HG03342 (cell line): ENCODE measurements around the gene TPSD1.
"Not testable (repeated sequence)": the region's sequence is repeated elsewhere in the genome, so short reads cannot be mapped to it uniquely, and the experiment has no call there.

Experiments
- ATAC-seq: cut with Tn5 transposase; IDR thresholded peaks from one replicate; pipeline ENCODE4 v1.9.1; 2021; ENCODE audit warnings: mild to moderate bottlenecking, moderate library complexity; ENCODE audit not compliant: unreplicated experiment

The TPSD1 gene

DNA sequence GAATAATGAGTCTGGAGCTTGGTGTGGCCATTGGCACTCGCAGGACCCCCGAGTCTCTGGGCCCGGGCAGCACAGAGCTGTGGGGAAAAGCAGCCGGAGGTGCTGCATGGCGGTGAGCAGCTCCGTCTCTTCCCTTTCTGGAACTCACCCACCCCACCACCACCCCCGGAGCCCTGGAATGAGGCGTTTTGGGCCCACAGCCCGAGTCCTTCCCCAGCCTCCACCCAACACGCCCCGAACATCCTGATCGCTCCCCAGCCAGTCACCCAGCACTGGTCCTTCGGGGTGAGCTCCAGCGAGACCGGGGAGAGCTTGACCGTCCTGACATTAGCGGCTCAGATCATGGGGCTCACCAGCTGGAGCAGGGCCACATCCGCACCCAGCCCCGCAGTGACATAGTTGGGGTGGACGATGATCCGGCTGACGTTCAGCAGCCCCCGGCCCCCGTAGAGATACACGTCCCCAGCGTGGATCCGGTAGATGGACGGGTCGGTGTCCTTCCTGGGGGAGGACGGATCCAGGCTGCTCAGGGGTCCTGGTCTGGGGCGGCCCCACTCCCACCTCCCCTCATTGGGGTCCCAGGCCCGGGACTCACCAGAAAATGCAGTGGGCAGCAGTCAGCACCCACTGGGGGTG, 6.5 kb downstream of the TPSD1 start:
- no peak for ATAC-seq

DNA sequence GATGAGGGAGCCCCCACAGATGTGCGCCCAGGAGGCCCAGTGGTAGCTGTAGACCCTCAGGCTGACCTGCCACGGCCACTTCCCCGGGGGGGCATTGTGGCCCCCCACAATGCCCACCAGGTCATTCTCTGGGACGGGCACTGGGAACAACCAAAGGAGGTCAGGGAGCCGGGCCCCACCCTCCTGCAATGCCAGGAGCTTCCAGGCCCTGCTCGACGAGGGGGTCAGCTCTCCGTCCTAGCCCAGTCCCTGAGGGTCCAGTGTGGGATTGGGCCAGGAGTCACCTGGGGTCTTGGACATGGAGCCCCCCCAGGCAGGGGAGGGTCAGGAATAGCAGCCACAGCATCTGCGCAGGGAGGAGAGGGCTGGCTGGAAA, 7.0 kb downstream of the TPSD1 start:
- ATAC-seq = no peak

GRCh38 chr16:1263591-1264344, 7.9 kb downstream of the TPSD1 start:
- ATAC-seq = no peak

- no peak for ATAC-seq
Measured at GRCh38 chr16:1264345-1265089, 8.6 kb downstream of the TPSD1 start.

- ATAC-seq = no peak
Measured at GRCh38 chr16:1265090-1265630, 9.3 kb downstream of the TPSD1 start.

GRCh38 chr16:1265826-1266225, 10.0 kb downstream of the TPSD1 start:
- ATAC-seq = no peak

DNA sequence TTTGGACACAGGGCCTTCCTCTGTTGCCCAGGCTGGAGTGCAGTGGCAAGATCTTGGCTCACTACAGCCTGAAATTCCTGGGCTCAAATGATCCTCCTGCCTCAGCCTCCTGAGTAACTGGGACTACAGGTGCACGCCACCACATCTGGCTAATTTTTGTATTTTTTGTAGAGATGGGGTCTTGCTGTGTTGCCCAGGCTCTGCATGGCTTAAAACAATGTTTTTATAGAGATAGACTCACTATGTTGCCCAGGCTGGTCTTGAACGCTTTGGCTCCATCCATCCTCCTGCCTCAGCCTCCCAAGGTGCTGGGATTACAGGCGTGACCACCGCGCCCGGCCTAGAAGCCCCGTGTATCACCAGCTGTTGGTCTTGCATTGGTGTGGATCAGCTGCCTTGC, 13.5 kb downstream of the TPSD1 start:
- not testable (repeated sequence) for ATAC-seq

DNA sequence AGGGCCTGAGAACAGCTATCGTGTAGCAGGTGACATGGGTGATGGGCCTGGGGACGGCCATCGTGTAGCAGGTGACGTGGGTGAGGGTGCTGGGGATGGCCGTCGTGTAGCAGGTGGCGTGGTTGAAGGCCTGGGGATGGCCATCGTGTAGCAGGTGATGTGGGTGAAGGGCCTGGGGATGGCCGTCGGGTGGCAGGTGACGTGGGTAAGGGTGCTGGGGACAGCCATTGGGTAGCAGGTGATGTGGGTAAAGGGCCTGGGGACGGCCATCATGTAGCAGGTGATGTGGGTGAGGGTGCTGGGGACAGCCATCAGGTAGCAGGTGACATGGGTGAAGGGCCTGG, 15.5 kb downstream of the TPSD1 start:
- no peak for ATAC-seq

GRCh38 chr16:1271724-1272413, 16.0 kb downstream of the TPSD1 start:
- not testable (repeated sequence) for ATAC-seq

DNA sequence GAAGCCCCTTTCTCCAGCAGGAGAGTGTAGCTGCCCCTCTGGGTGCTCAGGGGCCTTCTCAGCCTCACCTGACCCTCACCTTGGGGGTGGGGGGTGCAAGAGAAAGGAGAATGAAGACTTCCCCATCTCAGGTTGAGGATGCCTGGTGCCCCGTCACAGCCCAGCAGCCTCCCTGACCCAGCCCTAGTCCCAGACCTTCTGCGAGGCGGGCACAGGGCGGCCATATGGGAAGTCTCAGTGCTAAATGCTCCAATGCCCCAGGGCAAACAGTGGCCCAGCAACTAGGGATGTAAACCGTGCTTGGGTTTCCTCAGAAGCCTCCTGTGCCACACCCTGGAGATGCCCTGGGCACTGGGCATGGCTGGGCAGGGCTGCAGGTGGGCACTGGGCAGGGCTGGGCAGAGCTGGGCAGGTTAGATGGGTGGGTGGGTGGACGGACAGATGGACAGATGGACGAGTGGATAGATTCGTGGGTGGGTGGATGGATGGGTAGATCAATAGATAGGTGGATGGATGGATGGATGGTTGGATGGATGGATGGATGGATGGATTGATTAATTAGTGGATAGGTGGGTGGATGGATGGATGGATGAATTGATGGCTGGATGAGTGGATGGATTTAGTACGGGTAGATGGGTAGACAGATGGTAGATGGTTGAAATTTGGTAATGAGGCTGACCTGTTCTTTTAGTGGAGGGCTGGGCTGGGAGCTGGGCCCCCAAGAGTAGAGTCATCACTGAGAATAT, 16.8 kb downstream of the TPSD1 start:
- no peak for ATAC-seq

DNA sequence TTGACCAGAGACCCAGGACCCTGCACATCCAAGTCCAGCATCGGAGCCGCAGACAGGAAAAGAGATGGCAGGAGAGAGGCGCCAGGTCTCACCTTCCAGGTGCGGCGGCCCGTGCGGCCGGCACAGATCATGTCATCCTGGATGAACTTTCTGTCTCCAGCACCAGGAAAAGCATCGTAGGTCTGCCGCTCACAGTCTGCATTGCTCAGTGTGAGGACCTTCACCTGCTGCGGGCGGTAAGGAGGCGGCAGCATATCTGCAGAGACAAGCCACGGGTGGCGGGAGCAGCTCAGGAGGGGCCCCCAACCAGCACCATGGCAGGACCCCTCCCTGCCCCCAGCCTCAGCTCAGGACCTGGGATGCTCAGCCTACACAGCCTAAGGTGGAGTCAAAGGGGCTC, 17.9 kb downstream of the TPSD1 start:
- ATAC-seq = no peak

DNA sequence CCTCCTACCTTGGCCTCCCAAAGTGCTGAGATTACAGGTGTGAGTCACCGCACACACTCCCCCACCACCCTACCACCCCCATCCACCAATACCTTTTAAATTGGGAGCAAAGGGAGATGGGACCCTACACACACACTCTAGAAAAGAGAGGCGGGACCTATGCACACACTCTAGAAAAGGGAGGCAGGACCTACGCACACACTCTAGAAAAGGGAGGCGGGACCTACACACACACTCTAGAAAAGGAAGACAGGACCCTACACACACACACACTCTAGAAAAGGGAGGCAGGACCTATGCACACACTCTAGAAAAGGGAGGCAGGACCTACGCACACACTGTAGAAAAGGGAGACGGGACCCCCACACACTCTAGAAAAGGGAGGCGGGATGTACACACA, 18.9 kb downstream of the TPSD1 start:
- ATAC-seq = no peak

DNA sequence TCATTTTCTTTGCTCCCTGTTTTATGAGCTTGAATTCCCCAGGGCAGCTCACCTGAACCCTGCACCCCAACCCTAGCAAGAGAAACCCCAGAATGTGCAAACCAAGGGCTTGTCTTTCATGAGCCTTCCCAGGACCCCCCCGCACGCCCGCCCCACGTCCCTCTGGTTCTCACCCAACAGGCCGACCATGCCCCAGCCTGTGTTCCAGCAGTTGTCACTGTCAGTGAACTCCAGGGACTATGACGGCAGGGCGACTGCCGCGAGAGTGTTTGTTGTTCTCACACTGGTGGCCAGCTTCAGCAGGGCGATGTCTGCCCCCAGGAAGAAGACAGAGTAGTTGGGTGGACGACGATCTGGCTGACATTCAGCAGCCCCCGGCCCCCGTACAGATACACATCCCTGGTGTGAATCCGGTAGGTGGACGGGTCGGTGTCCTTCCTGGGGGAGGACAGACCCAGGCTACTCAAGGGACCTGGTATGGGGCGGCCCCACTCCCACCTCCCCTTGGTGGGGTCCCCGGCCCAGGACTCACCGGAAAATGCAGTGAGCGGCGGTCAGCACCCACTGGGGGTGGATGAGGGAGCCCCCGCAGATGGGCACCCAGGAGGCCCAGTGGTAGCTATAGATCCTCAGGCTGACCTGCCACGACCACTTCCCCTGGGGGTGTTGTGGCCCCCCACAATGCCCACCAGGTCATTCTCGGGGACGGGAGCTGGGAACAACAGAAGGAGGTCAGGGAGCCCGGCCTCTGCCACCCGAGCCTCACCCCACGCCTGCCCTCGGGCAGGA, 20.1 kb downstream of the TPSD1 start:
- ATAC-seq = no peak

DNA sequence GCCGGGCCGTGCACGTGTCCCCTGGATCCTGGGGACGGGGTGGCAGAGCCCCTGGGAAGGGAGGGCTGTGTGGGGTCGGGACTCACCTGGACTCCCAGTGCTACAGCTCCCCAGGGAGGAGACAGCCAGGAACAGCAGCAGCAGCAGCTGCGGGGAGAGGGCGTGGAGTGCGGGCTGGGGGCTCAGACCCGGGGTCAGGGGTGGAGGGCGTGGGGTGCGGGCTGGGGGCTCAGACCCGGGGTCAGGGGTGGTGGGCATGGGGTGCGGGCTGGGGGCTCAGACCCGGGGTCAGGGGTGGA, 20.7 kb downstream of the TPSD1 start:
- ATAC-seq = no peak

DNA sequence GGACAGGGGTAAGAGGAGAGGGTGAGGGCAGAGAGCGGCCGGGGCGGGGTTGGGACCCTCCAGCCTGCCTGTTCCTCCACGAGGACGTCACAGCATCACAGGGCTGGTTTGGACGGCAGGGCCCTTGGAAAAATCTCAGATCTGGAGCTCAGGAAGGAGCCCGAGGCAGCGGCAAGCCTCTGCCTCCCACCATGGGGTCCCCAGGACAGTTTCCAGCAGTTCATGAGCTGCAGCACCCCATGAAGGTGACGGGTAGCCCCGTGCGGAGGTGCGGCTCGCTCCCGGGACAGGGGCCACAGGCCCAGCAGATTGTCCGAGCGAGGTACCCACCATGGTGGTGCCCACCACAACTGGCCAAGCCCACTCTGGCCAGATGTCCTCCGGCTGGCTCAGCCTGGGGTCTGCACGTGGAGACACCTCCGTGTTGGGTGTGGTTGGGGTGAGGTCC, 21.3 kb downstream of the TPSD1 start:
- no peak for ATAC-seq

DNA sequence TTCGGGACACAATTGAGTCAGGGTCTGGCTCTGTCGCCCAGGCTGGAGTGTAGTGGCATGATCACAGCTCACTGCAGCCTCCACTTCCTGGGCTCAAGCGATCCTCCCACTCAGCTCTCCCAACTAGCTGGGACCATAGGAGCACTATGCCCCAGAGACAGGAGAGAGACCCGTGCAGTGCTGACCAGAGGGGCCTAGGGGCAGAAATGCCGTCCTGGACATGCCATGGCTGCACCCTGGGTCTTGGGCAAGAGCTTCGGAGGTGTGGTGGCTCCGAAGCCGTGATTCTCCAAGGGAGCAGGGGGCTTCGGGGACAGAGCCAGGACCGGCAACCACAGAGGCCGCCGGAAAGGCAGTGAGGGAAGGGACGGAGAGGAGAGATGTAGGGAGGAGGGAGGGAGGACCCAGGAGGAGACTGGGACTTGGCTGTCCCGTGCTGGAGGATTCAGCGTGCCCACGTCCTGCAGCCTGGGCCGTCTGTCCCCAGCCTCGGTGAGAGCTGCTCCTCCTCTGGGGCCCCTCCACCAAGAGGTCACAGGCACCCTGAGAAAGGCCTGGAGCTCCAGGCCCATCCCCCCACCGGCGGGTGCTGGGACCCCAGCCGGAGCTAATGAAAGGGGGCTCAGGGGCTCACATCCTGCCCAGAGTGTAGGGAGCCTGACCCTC, 21.9 kb downstream of the TPSD1 start:
- no peak for ATAC-seq

DNA sequence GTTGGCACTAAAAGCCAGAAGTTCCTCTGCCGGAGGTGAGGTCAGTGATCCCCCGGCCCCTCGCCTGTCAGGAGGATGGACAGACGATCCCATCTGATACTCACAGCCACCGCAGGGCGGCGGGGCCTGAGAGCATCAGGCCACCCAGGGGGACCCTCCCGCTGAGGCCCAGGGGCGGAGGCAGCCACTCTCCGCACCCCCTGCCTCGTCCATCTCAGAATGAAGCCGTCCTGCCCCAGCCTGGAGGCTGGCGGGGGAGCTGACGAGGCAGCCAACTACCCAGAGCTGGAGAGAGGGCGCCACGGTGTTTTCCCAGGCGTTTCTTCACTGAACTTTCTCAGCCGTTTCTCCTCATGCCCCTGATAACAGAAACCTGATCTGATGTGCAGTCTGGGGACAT, 22.6 kb downstream of the TPSD1 start:
- no peak for ATAC-seq

DNA sequence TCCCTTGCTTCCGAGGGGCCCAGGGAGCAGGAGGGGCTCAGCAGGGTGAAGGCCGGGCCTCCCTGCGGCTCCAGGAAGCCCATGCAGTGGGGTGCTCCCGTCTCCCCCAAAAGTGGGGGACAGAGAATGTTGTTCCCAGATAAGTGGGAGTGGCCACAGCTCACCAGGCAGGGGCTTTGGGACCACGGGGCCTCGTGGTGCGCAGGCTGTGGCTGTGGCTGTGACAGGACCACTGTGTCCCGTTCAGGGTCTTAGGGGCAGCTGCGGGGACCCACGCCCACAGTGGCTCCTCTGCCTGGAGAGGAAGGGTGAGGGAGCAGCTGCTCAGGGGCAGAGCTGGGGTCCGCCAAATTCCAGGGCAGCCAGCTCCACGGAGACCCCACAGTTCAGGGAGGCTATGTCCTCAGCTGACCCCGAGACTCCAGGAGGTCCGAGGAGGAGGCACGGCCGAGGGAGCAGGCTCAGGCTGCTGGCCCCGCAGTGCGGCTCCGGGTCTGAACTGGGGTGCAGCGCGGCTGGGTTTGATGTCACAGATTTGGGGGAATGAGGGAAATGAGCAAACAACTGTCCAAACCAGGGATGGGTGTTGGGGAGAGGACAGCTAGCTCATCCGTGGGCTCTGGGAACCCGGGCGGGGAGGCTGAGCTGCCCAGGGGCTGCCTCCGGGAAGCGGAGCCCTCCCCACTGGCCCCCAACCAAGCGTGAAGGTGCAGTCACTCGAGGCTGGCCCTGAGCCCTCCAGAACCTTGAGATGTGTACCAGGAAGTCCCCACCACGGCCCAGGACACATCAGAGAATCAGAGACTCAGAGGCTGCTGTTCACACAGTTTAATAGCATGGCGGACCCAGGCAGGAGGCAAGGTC, 23.4 kb downstream of the TPSD1 start:
- ATAC-seq = no peak
